Stimulated activated CD8-positive, alpha-beta memory T cell treated with anti-CD3 and anti-CD28 coated beads, Interleukin-7, amount 100 ng/mL, for 1 hour (primary cell): ENCODE data around the gene RBM3.
"Not testable (repeated sequence)": the region's sequence is repeated elsewhere in the genome, so short reads cannot be mapped to it uniquely, and the experiment has no call there.

Experiments used
- DNase-seq, 2 donors: peaks; one replicate each; pipeline ENCODE4 v3.0.0-alpha.2; 2020; ENCODE audit warnings: low read depth in 2 of 2

The RBM3 gene

DNA sequence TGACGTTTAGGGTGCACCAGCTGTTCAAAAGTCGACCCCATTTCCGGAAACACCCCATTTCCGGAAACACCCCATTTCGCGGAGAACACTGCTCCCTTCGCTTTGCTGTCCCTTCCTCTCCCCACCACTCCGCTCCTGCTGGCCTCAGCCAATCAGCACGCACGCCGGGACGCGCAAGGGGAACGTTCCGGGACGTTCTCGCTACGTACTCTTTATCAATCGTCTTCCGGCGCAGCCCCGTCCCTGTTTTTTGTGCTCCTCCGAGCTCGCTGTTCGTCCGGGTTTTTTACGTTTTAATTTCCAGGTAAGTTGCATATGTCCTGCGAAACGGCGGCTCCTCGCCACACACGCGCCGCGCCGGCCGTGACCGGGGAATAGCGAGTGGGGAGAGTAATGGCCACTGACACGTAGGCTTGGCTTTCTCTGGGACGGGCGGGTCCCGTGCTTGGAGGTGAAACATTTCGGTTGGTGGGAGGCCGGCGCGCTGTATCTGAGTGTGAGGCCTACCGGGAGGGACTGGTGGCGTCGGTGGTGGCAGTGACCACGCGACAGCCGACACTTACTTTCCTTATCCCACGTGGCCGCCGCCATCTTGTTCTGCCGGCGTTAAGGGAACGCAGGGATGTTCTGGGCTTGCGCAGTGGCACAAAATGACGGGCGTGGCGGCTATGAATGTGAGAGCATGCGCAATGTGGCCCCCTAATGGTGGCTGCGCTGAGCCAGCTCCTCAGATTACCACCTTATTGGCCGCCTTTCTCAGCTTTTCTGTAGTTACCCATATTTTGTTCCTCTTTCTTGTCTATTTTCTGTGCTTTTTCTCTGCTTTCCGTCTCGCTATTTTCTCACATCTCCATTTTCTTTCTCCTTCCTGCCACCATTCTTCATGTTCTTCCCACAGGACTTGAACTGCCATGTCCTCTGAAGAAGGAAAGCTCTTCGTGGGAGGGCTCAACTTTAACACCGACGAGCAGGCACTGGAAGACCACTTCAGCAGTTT, at the start of gene RBM3:
TSS of gene RBM3 (plus strand) at position 215 of the 997 bp plus-strand sequence. CDS start at position 912, 697 bp downstream.
- peak; percentile 76 to 85 for DNase-seq

GRCh38 chrX:48525853-48526252, 48.4 kb upstream of the RBM3 start:
- not testable (repeated sequence) for DNase-seq

- DNase-seq = no peak
These were observed 43.5 kb upstream of the RBM3 start for GRCh38 chrX:48530736-48531135.

GRCh38 chrX:48531358-48531959, 42.8 kb upstream of the RBM3 start:
- DNase-seq = no peak

DNA sequence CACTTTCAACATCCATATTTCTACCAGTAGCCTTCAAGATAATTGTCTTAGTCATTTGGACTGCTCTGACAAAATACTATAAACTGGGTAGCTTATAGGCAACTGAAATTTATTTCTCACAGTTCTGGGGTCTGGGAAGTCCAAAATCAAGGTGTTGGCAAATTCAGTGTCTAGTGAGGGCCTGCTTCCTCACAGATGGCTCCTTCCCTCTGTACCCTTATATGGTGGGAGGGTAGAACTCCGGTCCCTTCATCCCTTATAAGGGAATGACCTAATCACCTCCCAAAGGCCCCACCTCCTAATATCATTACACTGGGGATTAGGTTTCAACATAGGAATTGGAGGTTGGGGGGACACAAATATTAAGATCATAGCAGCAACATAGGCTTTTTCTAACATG, 42.1 kb upstream of the RBM3 start:
- no peak for DNase-seq

- DNase-seq = no peak
These were observed 41.1 kb upstream of the RBM3 start for GRCh38 chrX:48533165-48533564.

DNA sequence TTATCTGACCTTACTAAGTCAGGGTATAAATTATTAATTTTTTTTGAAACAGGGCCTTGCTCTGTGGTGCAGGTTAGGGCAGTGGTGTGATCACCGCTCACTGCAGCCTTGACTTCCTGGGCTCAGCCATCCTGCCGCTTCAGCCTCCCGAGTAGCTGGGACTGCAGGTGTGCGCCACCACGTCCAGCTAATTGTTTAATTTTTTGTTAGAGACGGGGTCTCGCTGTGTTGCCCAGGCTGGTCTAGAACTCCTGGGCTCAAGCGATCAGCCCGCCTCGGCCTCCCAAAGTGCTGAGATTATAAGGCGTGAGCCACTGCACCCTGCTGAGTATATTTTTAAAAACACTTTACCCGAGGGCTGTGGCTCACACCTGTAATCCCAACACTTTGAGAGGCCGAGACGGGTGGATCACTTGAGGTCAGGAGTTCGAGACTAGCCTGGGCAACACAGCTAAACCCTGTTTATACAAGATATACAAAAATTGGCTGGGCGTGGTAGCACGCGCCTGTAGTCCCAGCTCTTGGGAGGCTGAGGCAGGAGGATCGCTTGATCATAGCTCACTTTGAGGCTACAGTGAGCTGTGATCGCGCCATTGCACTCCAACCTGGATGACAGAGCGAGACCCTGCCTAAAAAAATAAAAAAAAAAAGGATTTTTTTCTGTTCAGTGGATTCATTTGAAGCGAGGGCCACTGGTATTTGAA, 35.5 kb upstream of the RBM3 start:
- DNase-seq = no peak

DNA sequence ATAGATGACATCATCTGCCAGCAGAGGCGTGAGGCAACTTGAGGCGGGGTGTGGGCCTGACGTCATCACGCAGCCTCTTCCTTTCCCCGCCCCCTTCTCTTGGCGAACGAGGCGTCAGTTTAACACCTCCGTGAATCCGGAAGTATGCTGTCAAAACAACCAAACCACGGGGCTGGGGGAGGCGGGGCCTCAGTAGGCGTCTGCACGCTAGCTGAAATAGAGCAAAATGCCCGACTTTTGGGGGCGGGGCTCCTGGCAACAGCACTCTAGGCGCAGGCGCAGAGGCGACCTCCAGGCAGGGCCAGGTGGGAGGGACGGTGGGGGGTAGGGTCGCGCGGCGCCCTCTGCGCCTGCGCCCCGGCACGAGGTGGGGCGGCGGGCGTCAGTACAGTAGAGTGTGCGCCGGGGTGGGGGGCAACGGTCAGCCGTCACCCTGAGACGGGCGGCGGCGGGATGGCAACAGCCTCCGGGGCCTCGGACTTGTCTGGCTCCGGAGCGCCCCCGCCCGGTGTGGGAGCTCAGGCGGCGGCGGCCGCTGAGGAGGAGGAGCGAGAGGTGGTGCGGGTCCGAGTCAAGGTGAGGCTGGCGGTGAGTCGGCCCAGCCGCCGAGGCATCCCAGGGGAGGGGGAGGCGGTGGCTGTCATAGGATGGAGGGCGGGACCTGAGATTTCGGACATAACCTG, 34.8 kb upstream of the RBM3 start, which contains the start of gene TBC1D25:
TSS of gene TBC1D25 (plus strand) at position 370 of the 683 bp plus-strand sequence. CDS start at position 454, 84 bp downstream.
- DNase-seq = peak; percentile 89 to 90

- peak in 1 of 2 donors; percentile 11 for DNase-seq
These were observed 34.3 kb upstream of the RBM3 start for GRCh38 chrX:48540028-48540375.

DNA sequence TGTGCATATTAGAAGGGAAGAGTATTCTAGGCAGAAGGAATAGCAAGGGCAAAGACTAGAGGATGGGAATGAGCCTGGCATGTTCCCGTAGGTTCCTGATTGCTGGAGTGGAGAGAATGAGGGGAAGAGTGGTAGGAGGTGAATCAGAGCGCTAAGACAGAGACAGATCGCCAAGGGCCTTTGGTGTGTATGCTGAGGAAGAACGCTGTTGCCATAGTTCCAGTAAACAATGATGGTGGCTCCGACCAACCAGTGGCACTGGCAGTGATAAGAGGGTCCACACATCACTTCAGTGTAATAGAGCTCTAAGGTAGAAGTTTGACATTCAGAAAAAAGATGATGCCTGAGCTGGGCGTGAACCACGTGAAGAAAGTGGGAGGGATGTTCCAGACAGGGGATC, 33.8 kb upstream of the RBM3 start:
- DNase-seq = no peak

DNA sequence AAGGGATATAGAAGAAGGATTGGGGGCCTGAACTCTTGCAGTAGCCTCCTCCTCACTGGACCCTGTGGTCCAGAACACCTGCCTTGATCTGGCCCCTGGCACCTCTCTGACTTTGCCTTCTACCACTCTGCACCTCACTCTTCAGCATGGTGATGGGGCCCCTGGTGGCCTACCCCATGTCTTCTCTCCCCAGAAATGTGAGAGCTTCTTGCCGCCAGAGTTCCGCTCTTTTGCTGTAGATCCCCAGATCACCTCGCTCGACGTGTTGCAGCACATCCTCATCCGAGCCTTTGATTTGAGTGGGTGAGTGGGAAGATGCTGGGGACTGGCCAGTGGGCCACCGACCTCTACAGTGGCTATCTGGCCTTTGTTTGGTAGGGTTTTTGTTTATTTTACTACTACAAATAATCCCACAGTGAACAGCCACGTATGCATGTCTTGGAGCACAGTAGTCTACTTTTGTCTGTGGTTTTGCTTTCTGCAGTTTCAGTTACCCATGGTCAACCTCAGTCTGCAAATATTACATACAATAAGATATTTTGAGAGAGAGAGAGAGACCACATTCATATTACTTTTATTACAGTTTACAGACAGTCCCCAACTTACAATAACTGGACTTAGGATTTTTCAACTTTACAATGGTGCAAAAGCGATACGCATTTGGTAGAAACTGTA, 33.0 kb upstream of the RBM3 start:
- no peak for DNase-seq

DNA sequence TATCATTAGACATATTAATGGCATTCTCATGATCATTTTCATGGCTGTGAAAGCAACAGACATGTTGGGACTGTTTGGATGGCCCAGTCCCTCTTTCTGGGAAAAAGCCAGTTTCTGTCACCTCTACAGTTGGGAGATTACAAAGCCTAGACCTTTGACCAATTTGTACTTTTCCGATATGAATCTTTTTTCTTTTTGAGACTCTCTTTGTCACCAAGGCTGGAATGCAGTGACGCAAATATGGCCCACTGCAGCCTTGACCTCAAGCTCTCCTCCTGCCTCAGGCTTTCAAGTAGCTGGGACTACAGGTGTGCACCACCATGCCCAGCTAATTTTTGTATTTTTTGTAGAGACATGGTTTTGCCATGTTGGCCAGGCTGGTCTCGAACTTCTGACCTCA, 25.4 kb upstream of the RBM3 start:
- DNase-seq = no peak

DNA sequence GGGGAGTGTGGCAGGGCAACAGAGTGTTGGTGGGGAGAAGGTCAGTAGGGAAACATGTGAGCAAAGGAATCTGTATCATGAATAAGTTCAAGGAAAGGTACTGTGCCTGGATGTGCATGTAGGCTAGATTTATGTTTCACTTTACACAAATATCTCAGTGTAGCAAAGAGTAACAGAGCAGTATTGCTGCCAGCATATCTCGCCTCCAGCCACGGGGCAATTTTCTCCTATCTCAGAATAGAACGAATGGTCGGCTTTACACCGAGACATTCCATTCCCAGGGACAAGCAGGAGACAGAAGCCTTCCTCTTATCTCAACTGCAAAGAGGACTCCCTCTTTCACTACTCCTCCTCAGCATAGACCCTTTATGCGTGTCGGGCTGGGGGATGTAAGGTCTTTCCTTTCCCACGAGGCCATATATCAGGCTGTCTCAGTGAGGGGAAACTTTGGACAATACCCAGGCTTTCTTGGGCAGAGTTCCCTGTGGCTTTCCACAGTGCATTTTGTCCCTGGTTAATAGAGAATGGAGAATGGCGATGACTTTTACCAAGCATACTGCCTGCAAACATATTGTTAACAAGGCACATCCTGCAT, 18.5 kb upstream of the RBM3 start:
- not testable (repeated sequence) for DNase-seq

DNA sequence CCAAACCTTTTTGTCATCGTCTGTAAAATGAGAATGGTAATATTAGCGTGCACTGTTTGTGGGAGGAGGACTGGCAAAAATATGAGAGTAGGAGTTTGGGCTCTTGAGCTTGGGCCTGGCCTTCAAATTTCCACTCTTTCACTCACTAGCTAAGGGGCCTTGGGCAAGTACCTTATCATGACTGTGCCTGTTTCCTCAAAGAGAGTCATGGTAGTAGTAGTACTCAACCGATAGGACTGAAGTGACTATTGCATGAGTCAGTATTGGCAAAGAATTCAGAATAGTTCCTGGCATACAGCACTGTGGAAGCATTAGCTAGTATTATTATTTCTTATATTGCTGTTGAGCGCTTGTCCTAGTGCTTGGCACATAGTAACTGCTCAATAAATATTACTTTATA, 16.0 kb upstream of the RBM3 start:
- DNase-seq = no peak

GRCh38 chrX:48559636-48560035, 14.6 kb upstream of the RBM3 start:
- DNase-seq = no peak

GRCh38 chrX:48560056-48560455, 14.2 kb upstream of the RBM3 start:
- no peak for DNase-seq

GRCh38 chrX:48560681-48561080, 13.6 kb upstream of the RBM3 start:
- DNase-seq = no peak

GRCh38 chrX:48569958-48570357, 4.3 kb upstream of the RBM3 start:
- no peak for DNase-seq

DNA sequence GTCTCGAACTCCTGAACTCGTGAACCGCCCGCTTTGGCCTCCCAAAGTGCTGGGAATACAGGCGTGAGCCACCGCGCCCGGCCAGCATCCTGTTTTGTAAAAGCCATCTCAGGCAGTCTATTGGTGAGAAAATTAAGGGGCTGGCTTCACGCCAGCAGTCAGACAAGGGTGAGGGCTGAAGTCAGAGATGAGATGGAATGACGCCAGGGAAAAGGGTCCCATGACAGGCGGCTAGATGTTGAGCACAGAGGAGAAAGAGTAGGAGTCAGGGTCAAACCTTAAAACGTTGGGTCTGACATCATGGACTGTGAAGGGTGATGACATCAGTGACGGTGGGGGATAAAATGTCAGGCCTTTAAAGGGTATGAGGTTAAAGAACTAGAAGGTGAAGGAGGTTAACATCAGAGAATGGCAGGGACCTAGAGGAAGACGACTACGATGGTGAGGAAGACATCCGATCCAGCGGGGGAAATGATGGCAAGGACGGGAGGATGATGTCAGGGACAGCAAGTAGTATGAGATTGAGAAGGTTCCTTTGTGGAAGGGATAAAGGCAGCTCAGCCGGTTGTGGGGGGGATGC, 504 bp upstream of the RBM3 start:
- DNase-seq = no peak

DNA sequence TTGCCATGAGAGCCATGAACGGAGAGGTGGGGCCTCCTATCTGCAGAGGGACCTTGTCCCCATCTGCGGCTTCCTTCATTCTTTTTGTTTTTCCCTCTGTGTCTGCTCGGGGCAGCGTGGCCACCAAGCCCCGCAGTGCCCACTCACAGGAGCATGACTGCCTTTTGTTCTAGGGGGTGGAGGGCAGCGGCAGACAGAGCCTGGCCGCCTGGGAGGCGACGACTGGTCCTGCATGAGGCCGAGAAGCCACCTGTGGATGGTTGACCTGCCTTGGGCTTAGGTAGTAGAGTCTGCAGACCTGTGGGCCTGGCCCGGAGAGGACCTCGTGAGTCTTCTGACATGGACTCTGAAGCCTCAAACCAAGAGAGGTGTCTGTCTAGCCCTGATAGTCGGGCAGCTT, 1.4 kb downstream of the RBM3 start:
- DNase-seq = no peak
